Activated CD4-positive, alpha-beta T cell treated with anti-CD3 and anti-CD28 coated beads for 1 hour (primary cell): ENCODE measurements around the gene ATP2B3.

Experiments
- DNase-seq: peaks from one replicate; pipeline ENCODE4 v3.0.0-alpha.2; 2020

Gene ATP2B3

DNA sequence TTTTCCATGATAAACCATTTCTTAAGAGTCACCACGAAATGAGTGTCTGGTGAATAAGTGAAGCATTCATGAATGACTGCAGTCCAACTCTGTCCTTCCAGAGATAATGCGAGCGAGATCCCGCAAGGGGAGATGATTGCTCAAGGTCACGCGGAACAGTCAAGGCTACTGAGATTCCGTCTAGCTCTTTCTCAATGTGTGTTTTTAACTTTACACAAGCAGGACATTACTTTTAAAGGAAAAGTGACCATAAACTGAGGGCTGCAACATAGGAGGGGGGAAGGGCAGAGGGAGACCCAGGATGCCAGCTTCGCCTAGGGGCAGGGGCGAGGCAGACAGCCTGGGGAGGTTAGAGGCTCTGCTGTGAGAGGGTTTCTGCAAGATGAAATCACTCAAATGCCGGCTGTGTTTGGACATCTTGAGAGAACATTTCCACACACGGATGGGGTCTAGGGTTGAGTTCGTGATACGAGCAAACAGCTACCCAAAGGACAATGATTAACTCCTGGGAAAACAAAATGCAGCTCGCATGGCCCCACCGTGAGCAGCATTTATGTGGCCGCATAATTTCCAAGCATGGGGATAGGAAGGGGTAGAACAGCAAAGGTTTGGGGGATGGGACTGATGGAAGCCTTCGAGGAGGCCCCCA lies 105.3 kb downstream of the ATP2B3 start:
- DNase-seq, result no peak

DNA sequence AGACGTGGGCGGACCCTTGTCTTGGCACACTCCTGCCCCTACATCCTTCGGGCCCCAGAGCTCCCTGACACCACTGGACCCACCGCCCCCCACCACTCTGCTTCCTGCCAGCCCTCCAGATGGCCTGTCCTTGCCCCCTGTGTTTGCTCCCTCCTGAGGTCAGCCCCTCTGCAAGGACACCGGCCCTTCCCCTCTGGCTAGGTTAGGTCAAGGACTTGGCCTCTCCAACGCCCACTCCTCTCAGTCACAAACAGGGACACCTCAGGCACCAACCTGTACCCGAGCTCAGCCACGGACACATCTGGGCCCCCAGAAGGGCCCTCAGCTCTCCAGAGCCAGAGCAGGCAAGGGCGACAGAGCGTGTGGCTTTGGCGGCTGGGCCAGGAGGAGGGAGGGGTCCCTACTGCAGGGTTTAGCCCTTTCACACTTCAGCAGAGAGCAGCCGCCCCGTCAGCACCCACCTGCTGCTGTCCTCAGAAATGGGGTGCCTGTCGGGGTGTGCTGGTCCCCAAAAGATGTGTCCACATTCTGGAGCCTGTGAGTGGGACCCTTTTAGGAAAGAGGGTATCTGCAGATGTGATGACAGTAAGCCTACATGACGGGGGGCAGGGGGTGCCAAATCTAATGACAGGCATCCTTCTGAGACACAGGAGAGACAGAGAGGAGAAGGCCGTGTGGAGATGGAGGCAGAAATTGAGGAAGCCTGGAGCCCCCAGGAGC lies 106.0 kb downstream of the ATP2B3 start:
- DNase-seq, result no peak

DNA sequence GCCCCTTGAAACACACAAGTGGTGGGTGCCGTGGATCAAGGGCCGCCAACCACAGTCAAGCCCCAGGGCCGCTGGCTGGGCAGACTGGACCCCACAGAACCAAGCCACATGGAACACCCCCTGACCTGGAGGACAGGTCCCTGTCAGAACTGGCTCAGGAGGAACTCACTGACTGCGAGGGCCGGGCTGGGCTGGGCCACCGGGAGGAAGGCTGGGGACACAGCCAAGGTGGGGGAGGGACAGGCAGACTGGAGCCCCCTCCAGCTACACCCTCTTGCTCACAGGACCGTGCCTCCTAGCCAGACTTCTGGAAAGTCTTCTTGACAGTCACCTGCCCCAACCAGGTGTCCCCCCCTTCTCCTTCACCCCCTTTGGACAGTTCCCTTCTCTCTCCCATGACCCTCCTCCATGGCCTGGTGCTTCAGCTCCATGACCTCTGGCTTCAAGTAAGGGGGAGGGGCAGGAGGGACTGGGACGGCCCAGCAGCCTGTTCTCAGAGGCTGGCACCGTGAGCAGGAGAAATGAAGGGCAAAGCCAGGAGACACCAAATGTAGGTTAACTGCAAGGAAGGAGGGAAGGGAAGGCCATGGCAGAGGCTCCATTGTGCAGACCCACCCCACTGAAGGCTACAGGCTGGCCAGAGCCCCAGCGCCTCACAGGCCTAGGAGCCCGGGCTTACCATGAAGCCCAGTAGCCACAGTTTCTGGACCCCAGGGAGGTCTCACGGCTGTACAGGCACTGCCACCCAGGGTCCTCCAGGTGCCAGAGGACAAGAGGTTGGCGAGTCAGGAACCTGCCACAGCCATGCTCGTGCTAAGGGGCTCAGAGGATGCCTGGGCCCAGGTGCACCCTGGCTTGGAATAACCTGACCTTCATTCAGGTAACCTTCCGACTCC lies 107.0 kb downstream of the ATP2B3 start:
- no peak for DNase-seq

DNA sequence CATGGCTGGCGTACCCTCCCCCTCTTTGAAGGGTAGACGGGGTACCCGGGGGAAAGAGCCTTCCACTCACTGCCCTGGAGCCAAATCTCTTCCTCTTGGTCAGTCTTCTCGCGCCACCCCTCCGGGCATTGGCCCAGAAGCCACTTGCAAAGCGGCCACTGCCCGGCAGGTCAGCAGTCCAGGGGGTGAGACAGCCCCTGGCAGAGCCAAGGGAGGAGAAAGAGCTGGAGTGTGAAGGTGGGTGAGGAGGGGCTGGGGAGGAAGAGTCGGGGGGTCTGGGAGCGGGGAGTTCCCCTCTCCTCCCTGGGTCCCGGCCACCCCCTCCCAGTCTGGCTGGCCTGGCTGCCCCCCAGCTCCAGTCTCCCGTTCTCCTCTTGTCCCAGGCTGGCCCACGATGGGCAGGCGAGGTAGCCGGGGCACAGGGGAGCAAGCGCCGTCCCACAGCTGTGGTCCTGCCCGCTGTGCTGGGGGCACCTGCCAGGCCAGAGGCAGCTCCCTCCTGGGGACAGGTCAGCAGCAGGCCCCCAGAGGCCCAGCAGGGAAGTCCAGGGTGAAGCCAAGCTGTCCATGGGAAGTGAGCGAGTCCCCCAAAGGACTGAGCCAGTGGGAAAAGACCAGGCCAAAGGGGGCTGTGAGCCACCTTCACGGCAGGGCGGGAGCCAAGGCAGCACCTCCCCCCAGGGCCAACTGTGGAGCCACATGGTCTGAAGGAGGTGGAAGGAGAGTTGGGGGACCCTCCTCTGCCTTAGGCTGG lies 108.0 kb downstream of the ATP2B3 start:
- no peak for DNase-seq

DNA sequence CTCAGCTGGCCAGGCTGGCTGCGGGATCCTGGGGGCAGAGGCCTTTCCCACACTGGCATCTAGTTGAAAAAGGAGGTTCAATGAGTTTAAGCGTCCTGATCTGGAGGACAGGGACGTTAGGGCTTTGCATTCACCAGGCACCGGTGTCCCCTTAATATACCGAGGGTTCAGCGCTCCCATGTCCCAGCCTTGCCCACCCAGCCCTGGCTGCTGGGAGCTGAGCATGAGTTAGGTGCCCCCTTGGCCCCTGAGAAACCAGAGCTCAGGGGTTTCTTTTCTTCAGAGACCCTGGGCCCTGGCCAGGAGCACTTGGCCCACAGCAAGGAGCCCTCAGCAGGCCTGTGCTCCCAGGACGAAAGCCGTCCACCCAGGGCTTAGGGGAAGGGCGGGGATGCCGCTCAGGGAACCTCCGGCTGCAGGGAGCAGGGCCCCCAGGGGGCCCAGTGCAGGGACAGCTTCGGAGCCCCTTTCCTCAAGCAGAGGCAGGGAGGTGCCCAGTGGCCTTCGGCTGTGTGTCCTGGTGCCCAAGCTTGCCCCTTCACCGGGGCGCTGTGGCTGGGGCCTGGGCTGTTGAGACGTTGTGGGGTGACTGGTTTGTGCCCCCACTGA lies 108.7 kb downstream of the ATP2B3 start:
- DNase-seq, result no peak

DNA sequence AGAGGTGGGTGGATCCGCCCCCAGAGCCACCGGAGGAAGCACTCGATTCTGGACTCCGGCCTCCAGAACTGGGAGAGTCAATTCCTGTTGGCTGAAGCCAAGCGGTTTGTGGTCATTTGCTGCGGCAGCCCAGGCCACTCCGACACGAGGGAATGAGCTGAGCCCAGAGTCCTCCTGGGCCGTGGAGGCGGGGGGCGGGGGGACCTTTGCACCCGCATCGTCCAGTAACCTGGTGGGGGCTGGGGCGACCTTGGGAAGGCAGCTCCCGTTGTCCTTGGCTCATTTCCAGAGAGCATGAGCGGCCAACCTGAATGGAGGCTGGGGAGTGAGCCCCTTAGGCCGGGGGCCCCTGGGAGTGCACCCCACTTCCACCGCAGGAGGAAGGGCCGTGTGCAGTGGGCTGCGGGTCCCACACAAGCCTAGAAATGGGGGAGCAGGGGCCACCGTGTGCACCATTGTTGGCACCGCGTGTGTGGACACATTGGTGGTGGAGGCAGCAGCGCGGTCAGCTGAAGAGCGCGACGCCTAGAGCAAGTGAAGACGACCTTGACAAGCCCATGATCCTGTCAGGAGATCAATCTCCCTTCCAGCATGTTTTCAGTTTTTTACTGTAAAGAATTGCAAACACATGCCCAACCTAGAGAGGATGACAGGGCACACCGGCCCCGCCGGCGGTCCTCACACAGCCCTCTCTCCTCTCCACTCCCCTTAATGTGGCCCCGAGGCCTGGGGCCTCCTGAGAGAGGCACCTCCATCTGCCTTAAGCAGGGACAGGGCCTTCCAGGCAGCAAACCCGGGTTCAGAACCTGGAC lies 109.6 kb downstream of the ATP2B3 start:
- DNase-seq, result no peak

DNA sequence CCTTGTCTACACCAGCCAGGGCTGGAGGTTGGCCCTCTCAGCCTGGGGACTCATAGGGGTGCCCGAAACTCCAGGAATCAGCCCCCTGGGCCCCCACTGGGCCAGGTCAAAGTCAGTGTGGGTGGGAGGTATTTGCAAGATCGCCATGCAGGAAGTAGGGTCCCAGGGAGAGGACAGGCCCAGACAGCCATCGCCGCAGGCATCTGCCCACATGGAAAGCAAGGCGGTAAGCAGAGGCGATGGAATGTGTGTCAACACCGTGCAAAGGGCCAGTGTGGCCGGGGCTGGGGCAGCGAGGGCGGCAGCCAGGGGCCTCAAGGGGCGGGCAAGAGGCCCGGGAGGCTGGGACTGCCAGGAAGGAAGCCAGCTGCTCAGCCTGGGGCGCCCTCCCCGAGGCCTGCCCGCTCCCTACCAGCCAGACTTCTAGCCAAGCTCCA lies 110.3 kb downstream of the ATP2B3 start:
- no peak for DNase-seq

DNA sequence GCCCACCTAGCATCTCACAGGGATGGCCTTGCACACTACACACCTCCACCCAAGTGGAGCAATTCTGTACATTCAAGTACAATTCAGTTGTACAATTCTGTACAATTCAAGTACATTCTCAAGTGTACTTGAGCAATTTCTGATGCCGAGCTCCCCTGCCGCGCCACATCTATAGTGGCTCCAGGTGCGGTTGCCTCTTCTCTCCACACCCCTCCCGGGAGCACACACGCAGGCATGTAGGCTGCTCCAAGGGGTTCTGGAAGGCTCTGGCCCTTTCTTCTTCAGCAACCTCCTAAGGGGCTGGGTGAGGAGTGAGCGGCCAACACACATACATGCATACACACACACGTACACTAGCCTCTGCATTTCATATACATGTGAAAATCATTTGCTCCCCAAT lies 110.7 kb downstream of the ATP2B3 start:
- DNase-seq, result no peak

DNA sequence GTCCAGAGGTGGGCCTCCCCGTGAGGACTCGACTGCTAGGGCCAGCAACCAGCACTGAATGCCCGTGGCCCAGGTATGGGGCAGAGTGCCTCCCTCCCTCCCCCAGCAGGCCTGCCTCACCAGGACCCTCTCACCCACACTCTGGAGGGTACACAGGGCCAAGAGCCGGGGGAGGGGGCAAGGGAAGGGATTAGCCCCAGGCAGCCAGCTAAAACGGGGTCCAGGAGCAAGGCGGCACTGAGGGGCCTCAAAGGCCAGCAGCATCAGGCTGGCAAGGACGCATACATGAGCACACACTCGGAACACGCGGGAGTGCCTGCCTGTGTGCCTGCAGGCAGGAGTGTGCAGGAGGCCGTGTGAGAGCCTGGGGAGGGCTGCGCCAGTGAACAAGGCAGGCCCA lies 111.2 kb downstream of the ATP2B3 start:
- no peak for DNase-seq

DNA sequence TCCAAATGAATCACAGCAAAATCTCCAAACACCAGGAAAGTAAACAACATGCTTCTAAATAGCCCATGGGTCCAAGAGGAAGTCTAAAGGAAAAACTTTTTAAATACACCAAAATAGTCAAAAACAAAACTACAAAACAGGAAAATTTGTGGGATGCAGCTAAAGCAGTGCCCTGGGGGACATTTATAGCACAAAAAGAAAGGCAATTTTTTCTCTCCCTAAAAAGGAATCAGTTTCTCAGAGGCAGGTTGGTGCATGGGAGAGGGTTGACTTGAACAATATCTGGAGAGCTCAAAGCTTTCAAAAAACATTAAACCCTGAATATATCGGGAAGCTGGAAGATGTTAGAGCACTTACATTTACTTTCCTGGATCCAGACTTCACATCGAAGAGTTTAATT lies 113.9 kb downstream of the ATP2B3 start:
- DNase-seq, result no peak

DNA sequence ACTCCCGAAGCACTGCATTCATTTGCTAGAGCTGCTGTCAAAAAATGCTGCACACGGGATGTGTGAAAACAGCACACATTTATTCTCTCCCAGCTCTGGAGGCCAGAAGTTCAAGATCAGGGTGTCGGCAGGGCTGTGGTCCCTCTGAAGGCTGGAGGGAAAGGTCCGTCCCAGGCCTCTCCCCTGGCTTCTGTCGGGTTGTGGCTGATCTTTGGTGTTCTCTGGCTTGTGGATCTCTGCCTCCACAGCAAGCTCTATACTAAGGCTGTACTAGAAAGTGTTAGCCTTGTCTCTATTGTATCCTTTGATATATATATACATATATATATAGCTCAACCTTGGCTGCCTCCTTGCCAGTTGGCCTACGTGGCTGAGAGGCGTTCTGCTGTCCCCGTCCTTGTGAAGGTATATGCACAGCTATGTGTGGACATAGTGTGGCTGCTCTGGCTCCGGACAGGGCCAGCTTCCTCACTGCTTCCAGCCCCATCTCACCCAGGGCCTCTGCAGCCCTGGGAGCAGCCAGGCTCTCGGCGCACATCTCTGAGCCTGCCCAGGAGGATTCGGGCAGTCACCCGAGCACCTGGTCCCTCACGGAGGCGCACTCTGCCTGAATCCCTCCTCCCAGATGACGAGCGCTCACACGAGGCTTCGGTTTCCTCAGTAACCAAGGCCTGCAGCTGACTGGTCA lies 114.6 kb downstream of the ATP2B3 start:
- no peak for DNase-seq
